K562 (cell line): ENCODE measurements around the gene CD70. TPM values are rescaled to one million over a fixed set of nuclear protein-coding genes. Genes with fewer than 3 reads are reported as not detected.

ENCODE experiments used
- ATF6 ChIP-seq: sonication (generic); formaldehyde crosslinking; IDR thresholded peaks from 2 replicates; pipeline ENCODE4 v1.4.0; 2020; ENCODE audit warnings: mild to moderate bottlenecking, missing genetic modification reagents
- MTA3 ChIP-seq: fragments of 450-650 bp; formaldehyde crosslinking; IDR thresholded peaks from 2 replicates; pipeline ENCODE4 v1.6.1; 2017; ENCODE audit warnings: mild to moderate bottlenecking, borderline replicate concordance
- NUFIP1 ChIP-seq: fragments of 450-650 bp; IDR thresholded peaks from 2 replicates; pipeline ENCODE4 v1.6.1; 2018; ENCODE audit not compliant: partially characterized antibody
- PRPF4 ChIP-seq: fragments of 200-400 bp; formaldehyde crosslinking; IDR thresholded peaks from one replicate; pipeline ENCODE4 v1.6.1; 2017; ENCODE audit warnings: low read length, low read depth, mild to moderate bottlenecking; ENCODE audit not compliant: insufficient read depth, poor library complexity, severe bottlenecking
- polyA plus RNA-seq, 8 experiments: library from polyadenylated mRNA; depleted of rRNA in 4 of 8; stranded (reverse) in 5 of 8; unstranded in 3 of 8; fragments of >200 nt; fragmentation: Nextera tagmentation in 2 of 8; fragmentation: Illumina TruSeq in 1 of 8; extraction: Ambion mirVana in 2 of 8; extraction: Trizol in 1 of 8; gene quantifications; 2 replicates each; pipeline versions ENCODE4 v1.2.1 to v1.2.3, GENCODE V29; 2011 to 2014; ENCODE audit warnings: inconsistent platforms in 1 of 8, missing spikeins in 1 of 8
- total RNA-seq, 7 experiments: library from RNA; depleted of rRNA in 6 of 7; stranded (reverse); fragments of >200 nt in 6 of 7; fragmentation: Illumina TruSeq in 2 of 7; extraction: Trizol in 2 of 7; gene quantifications; 2 replicates each; pipeline versions ENCODE4 v1.2.1 to v1.2.3, GENCODE V29; 2011 to 2021; ENCODE audit warnings: low replicate concordance in 1 of 7
- TF ChIP-seq, protein P1 (sequence below): fragments of 200-600 bp; sonication (generic); IDR thresholded peaks from one replicate; pipeline ENCODE4 v1.6.1; 2012; ENCODE audit warnings: mild to moderate bottlenecking, low read depth, low read length, inconsistent platforms

The CD70 gene
- total and polyA plus RNA-seq, 9 of the 15 experiments (the other 6 are each of a cell fraction or from before 2014, with no cell fraction given), result 0.06 to 0.58 (median 0.33) TPM; not detected in 4

- TF ChIP-seq, protein P1, sequence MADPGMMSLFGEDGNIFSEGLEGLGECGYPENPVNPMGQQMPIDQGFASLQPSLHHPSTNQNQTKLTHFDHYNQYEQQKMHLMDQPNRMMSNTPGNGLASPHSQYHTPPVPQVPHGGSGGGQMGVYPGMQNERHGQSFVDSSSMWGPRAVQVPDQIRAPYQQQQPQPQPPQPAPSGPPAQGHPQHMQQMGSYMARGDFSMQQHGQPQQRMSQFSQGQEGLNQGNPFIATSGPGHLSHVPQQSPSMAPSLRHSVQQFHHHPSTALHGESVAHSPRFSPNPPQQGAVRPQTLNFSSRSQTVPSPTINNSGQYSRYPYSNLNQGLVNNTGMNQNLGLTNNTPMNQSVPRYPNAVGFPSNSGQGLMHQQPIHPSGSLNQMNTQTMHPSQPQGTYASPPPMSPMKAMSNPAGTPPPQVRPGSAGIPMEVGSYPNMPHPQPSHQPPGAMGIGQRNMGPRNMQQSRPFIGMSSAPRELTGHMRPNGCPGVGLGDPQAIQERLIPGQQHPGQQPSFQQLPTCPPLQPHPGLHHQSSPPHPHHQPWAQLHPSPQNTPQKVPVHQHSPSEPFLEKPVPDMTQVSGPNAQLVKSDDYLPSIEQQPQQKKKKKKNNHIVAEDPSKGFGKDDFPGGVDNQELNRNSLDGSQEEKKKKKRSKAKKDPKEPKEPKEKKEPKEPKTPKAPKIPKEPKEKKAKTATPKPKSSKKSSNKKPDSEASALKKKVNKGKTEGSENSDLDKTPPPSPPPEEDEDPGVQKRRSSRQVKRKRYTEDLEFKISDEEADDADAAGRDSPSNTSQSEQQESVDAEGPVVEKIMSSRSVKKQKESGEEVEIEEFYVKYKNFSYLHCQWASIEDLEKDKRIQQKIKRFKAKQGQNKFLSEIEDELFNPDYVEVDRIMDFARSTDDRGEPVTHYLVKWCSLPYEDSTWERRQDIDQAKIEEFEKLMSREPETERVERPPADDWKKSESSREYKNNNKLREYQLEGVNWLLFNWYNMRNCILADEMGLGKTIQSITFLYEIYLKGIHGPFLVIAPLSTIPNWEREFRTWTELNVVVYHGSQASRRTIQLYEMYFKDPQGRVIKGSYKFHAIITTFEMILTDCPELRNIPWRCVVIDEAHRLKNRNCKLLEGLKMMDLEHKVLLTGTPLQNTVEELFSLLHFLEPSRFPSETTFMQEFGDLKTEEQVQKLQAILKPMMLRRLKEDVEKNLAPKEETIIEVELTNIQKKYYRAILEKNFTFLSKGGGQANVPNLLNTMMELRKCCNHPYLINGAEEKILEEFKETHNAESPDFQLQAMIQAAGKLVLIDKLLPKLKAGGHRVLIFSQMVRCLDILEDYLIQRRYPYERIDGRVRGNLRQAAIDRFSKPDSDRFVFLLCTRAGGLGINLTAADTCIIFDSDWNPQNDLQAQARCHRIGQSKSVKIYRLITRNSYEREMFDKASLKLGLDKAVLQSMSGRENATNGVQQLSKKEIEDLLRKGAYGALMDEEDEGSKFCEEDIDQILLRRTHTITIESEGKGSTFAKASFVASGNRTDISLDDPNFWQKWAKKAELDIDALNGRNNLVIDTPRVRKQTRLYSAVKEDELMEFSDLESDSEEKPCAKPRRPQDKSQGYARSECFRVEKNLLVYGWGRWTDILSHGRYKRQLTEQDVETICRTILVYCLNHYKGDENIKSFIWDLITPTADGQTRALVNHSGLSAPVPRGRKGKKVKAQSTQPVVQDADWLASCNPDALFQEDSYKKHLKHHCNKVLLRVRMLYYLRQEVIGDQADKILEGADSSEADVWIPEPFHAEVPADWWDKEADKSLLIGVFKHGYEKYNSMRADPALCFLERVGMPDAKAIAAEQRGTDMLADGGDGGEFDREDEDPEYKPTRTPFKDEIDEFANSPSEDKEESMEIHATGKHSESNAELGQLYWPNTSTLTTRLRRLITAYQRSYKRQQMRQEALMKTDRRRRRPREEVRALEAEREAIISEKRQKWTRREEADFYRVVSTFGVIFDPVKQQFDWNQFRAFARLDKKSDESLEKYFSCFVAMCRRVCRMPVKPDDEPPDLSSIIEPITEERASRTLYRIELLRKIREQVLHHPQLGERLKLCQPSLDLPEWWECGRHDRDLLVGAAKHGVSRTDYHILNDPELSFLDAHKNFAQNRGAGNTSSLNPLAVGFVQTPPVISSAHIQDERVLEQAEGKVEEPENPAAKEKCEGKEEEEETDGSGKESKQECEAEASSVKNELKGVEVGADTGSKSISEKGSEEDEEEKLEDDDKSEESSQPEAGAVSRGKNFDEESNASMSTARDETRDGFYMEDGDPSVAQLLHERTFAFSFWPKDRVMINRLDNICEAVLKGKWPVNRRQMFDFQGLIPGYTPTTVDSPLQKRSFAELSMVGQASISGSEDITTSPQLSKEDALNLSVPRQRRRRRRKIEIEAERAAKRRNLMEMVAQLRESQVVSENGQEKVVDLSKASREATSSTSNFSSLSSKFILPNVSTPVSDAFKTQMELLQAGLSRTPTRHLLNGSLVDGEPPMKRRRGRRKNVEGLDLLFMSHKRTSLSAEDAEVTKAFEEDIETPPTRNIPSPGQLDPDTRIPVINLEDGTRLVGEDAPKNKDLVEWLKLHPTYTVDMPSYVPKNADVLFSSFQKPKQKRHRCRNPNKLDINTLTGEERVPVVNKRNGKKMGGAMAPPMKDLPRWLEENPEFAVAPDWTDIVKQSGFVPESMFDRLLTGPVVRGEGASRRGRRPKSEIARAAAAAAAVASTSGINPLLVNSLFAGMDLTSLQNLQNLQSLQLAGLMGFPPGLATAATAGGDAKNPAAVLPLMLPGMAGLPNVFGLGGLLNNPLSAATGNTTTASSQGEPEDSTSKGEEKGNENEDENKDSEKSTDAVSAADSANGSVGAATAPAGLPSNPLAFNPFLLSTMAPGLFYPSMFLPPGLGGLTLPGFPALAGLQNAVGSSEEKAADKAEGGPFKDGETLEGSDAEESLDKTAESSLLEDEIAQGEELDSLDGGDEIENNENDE, result no peak
- no peak for TF ChIP-seq NUFIP1
- TF ChIP-seq PRPF4, result no peak
- TF ChIP-seq ATF6 (CRISPR knock-in tag), result no peak
- TF ChIP-seq MTA3, result no peak
Measured at GRCh38 chr19:6568816-6569215, 22.1 kb downstream of the CD70 start (continued).
